Measurements from ENCODE around the gene CSMD2. TPM values are rescaled to one million over a fixed set of nuclear protein-coding genes. Genes with fewer than 3 reads are reported as not detected.

The CSMD2 gene
- total RNA-seq, 4 donors from 2014 or later: 0.16 to 1.00 (median 0.27) TPM; not detected in 1

GRCh38 chr1:33872683-33873082, 292.3 kb downstream of the CSMD2 start:
- no peaks in the 10 kb centered on the region for H3K27me3 ChIP-seq
- H3K9me3 ChIP-seq: no peaks in the 10 kb centered on the region
- H3K36me3 ChIP-seq: no peaks in the 10 kb centered on the region
- intact Hi-C loops (cut with DNase I; ENCODE audit: low total_unique reads) (no loop called here), in situ Hi-C loops (cut with MboI; ENCODE audit: low pct_ligation_motif_present in 1 of 4, low pct_unique_long_range_greater_than_20kb in 1 of 4, low sequenced_read_pairs in 3 of 4) (no loop called here)
- no peak overlapping the region for H3K27ac ChIP-seq
- H3K4me1 ChIP-seq: no peaks in the 10 kb centered on the region
- no peak for TF ChIP-seq POLR2AphosphoS5 (IDR thresholded peaks at IDR 0.05)
- no peak for TF ChIP-seq EP300 (IDR thresholded peaks at IDR 0.05; ENCODE audit: low read depth)
- no peak for TF ChIP-seq CTCF (IDR thresholded peaks at IDR 0.05)
- no peak for TF ChIP-seq POLR2A (IDR thresholded peaks at IDR 0.05)
- DNase-seq: no peak
- no peak overlapping the region for H3K4me3 ChIP-seq
- WGBS, 2 donors (ENCODE audit: low coverage in 1 of 2): 65 to 100% methylated on average over 2 of the region's 2 CpGs

GRCh38 chr1:33872275-33872674, 292.8 kb downstream of the CSMD2 start:
- H3K4me1 ChIP-seq: no peaks in the 10 kb centered on the region
- DNase-seq: no peak
- H3K27me3 ChIP-seq: no peaks in the 10 kb centered on the region
- no peaks in the 10 kb centered on the region for H3K9me3 ChIP-seq
- no peaks in the 10 kb centered on the region for H3K36me3 ChIP-seq
- TF ChIP-seq POLR2A (IDR thresholded peaks at IDR 0.05) (no peak), EP300 (IDR thresholded peaks at IDR 0.05; ENCODE audit: low read depth) (no peak), CTCF (IDR thresholded peaks at IDR 0.05) (no peak), POLR2AphosphoS5 (IDR thresholded peaks at IDR 0.05) (no peak)
- no peak overlapping the region for H3K27ac ChIP-seq
- intact Hi-C loops (cut with DNase I; ENCODE audit: low total_unique reads): no loop called here
- H3K4me3 ChIP-seq: no peak overlapping the region
- in situ Hi-C loops (cut with MboI; ENCODE audit: low pct_ligation_motif_present in 1 of 4, low pct_unique_long_range_greater_than_20kb in 1 of 4, low sequenced_read_pairs in 3 of 4): no loop called here

- intact Hi-C loops (cut with DNase I; ENCODE audit: low total_unique reads) (no loop called here), in situ Hi-C loops (cut with MboI; ENCODE audit: low pct_ligation_motif_present in 1 of 4, low pct_unique_long_range_greater_than_20kb in 1 of 4, low sequenced_read_pairs in 3 of 4) (no loop called here)
- Histone ChIP-seq H3K36me3 (no peaks in the 10 kb centered on the region), H3K9me3 (no peaks in the 10 kb centered on the region), H3K4me1 (no peaks in the 10 kb centered on the region), H3K27ac (no peak overlapping the region), H3K27me3 (no peaks in the 10 kb centered on the region), H3K4me3 (no peak overlapping the region)
- DNase-seq: no peak
- no peak for TF ChIP-seq POLR2A (IDR thresholded peaks at IDR 0.05)
- no peak for TF ChIP-seq CTCF (IDR thresholded peaks at IDR 0.05)
- TF ChIP-seq EP300 (IDR thresholded peaks at IDR 0.05; ENCODE audit: low read depth): no peak
- no peak for TF ChIP-seq POLR2AphosphoS5 (IDR thresholded peaks at IDR 0.05)
- WGBS, 2 donors (ENCODE audit: low coverage in 1 of 2): 88% methylated on average over 1 of the region's 1 CpG; no CpG with 5 or more reads in 1 of the 2 donors
Observed at GRCh38 chr1:33867684-33868083, 297.3 kb downstream of the CSMD2 start.

GRCh38 chr1:33866281-33866680, 298.7 kb downstream of the CSMD2 start:
- H3K27me3 ChIP-seq: no peaks in the 10 kb centered on the region
- H3K4me3 ChIP-seq: no peak overlapping the region
- DNase-seq: no peak
- H3K27ac ChIP-seq: no peak overlapping the region
- intact Hi-C loops (cut with DNase I; ENCODE audit: low total_unique reads): no loop called here
- in situ Hi-C loops (cut with MboI; ENCODE audit: low pct_ligation_motif_present in 1 of 4, low pct_unique_long_range_greater_than_20kb in 1 of 4, low sequenced_read_pairs in 3 of 4): no loop called here
- no peaks in the 10 kb centered on the region for H3K4me1 ChIP-seq
- H3K9me3 ChIP-seq: no peaks in the 10 kb centered on the region
- 20 to 52% methylated on average over 1 to 6 of the region's 6 CpGs for WGBS, 2 donors (ENCODE audit: low coverage in 1 of 2)
- TF ChIP-seq POLR2AphosphoS5 (IDR thresholded peaks at IDR 0.05): no peak
- TF ChIP-seq POLR2A (IDR thresholded peaks at IDR 0.05): no peak
- no peak for TF ChIP-seq CTCF (IDR thresholded peaks at IDR 0.05)
- no peak for TF ChIP-seq EP300 (IDR thresholded peaks at IDR 0.05; ENCODE audit: low read depth)
- no peaks in the 10 kb centered on the region for H3K36me3 ChIP-seq

All from transverse colon (tissue), 4 donors.